H9 (cell line): ENCODE measurements around the gene NEK6. TPM values are rescaled to one million over a fixed set of nuclear protein-coding genes. Genes with fewer than 3 reads are reported as not detected.

Experiments
- DNase-seq: peaks from one replicate; pipeline ENCODE4 v3.0.0-alpha.2; 2017
- H2AFZ ChIP-seq: one replicate; pipeline ENCODE4 v1.6.1; 2013; ENCODE audit warnings: mild to moderate bottlenecking, low read length, control low read depth, moderate library complexity
- H2AK5ac ChIP-seq: 2 replicates; pipeline ENCODE4 v1.6.1; 2013; ENCODE audit warnings: low read length, control low read depth, mixed read lengths; ENCODE audit not compliant: insufficient read length
- H2BK120ac ChIP-seq: one replicate; pipeline ENCODE4 v1.6.1; 2013; ENCODE audit warnings: low read depth, mild to moderate bottlenecking, low read length, control low read depth, inconsistent platforms; ENCODE audit not compliant: poor library complexity, severe bottlenecking
- H2BK12ac ChIP-seq: 2 replicates; pipeline ENCODE4 v1.6.1; 2013; ENCODE audit warnings: low read length, control low read depth, mixed read lengths, low read depth; ENCODE audit not compliant: insufficient read length
- H2BK15ac ChIP-seq: 2 replicates; pipeline ENCODE4 v1.6.1; 2013; ENCODE audit warnings: low read depth, low read length, control low read depth
- H2BK20ac ChIP-seq: one replicate; pipeline ENCODE4 v1.6.1; 2013; ENCODE audit warnings: low read depth, mild to moderate bottlenecking, low read length, control low read depth, inconsistent platforms; ENCODE audit not compliant: poor library complexity, severe bottlenecking
- H2BK5ac ChIP-seq: 2 replicates; pipeline ENCODE4 v1.6.1; 2013; ENCODE audit warnings: low read length, control low read depth, mixed read lengths; ENCODE audit not compliant: insufficient read length
- H3K14ac ChIP-seq: 2 replicates; pipeline ENCODE4 v1.6.1; 2013; ENCODE audit warnings: low read length, control low read depth; ENCODE audit not compliant: insufficient read depth
- H3K18ac ChIP-seq: 2 replicates; pipeline ENCODE4 v1.6.1; 2013; ENCODE audit warnings: low read depth, mild to moderate bottlenecking, mixed read lengths, low read length, control low read depth; ENCODE audit not compliant: insufficient read length
- H3K23ac ChIP-seq: 2 replicates; pipeline ENCODE4 v1.6.1; 2013; ENCODE audit warnings: low read length, control low read depth, mixed read lengths, low read depth; ENCODE audit not compliant: insufficient read length
- H3K23me2 ChIP-seq: 2 replicates; pipeline ENCODE4 v1.6.1; 2013; ENCODE audit warnings: low read depth, mild to moderate bottlenecking, mixed read lengths, low read length, control low read depth; ENCODE audit not compliant: insufficient read length, poor library complexity, severe bottlenecking
- H3K27ac ChIP-seq: 2 replicates; pipeline ENCODE4 v1.5.1; 2013; ENCODE audit warnings: low read length, control low read depth, mixed read lengths, low read depth; ENCODE audit not compliant: insufficient read length
- H3K27me3 ChIP-seq: 2 replicates; pipeline ENCODE4 v1.6.1; 2013; ENCODE audit warnings: low read length, control low read depth, inconsistent platforms; ENCODE audit not compliant: insufficient read depth
- H3K4ac ChIP-seq: 2 replicates; pipeline ENCODE4 v1.6.1; 2013; ENCODE audit warnings: low read depth, mild to moderate bottlenecking, control low read depth, inconsistent platforms, low read length, moderate library complexity
- H3K4me1 ChIP-seq: 2 replicates; pipeline ENCODE4 v1.6.1; 2013; ENCODE audit warnings: low read length, control low read depth, inconsistent platforms; ENCODE audit not compliant: insufficient read depth
- H3K4me2 ChIP-seq: 2 replicates; pipeline ENCODE4 v1.6.1; 2013; ENCODE audit warnings: low read length, control low read depth, mixed read lengths; ENCODE audit not compliant: insufficient read length, insufficient read depth
- H3K56ac ChIP-seq: 2 replicates; pipeline ENCODE4 v1.6.1; 2013; ENCODE audit warnings: low read depth, mild to moderate bottlenecking, mixed read lengths, low read length, control low read depth; ENCODE audit not compliant: insufficient read length
- H3K79me1 ChIP-seq: 2 replicates; pipeline ENCODE4 v1.6.1; 2013; ENCODE audit warnings: low read depth, mild to moderate bottlenecking, moderate library complexity, low read length, control low read depth, inconsistent platforms; ENCODE audit not compliant: insufficient read depth, poor library complexity, severe bottlenecking
- H3K79me2 ChIP-seq: 2 replicates; pipeline ENCODE4 v1.6.1; 2013; ENCODE audit warnings: low read length, control low read depth, inconsistent platforms; ENCODE audit not compliant: insufficient read depth
- H3K9ac ChIP-seq: 2 replicates; pipeline ENCODE4 v1.6.1; 2013; ENCODE audit warnings: low read length, control low read depth, mixed read lengths; ENCODE audit not compliant: insufficient read length; ENCODE audit errors: extremely low read depth
- H3K9me3 ChIP-seq: one replicate; pipeline ENCODE4 v1.6.1; 2013; ENCODE audit warnings: low read depth, low read length, inconsistent platforms; ENCODE audit not compliant: control insufficient read depth
- H3T11ph ChIP-seq: one replicate; pipeline ENCODE4 v1.6.1; 2013; ENCODE audit warnings: mild to moderate bottlenecking, low read length, control low read depth, inconsistent platforms
- H4K20me1 ChIP-seq: one replicate; pipeline ENCODE4 v1.6.1; 2013; ENCODE audit not compliant: control insufficient read depth, insufficient read length, insufficient read depth
- H4K5ac ChIP-seq: 2 replicates; pipeline ENCODE4 v1.6.1; 2013; ENCODE audit warnings: low read depth, mild to moderate bottlenecking, mixed read lengths, low read length, control low read depth; ENCODE audit not compliant: insufficient read length
- H4K8ac ChIP-seq: replicated peaks from 2 replicates; pipeline ENCODE4 v1.6.1; 2013; ENCODE audit warnings: low read length, control low read depth, mixed read lengths, low read depth; ENCODE audit not compliant: insufficient read length
- H4K91ac ChIP-seq: 2 replicates; pipeline ENCODE4 v1.6.1; 2013; ENCODE audit warnings: low read depth, mild to moderate bottlenecking, moderate library complexity, mixed read lengths, low read length, control low read depth; ENCODE audit not compliant: insufficient read length
- H3K27ac Mint-ChIP-seq, 3 experiments: 2 replicates in 2 of 3; 3 replicates in 1 of 3; pipeline ENCODE4 v1.8.0; 2020 to 2021; ENCODE audit warnings: mixed read lengths in 3 of 3, mild to moderate bottlenecking in 1 of 3, moderate library complexity in 1 of 3
- H3K27me3 Mint-ChIP-seq: 2 replicates; pipeline ENCODE4 v1.8.0; 2021; ENCODE audit warnings: low read depth, mild to moderate bottlenecking, moderate library complexity, mixed read lengths
- H3K36me3 Mint-ChIP-seq, 3 experiments: 2 replicates in 2 of 3; 3 replicates in 1 of 3; pipeline ENCODE4 v1.8.0; 2020 to 2021; ENCODE audit warnings: low read depth in 3 of 3, mixed read lengths in 3 of 3; ENCODE audit not compliant: insufficient read depth in 1 of 3
- H3K4me1 Mint-ChIP-seq, 2 experiments: 2 replicates each; pipeline ENCODE4 v1.8.0; 2020; ENCODE audit warnings: mixed read lengths in 2 of 2
- H3K4me3 Mint-ChIP-seq, 2 experiments: 2 replicates in 1 of 2; 3 replicates in 1 of 2; pipeline ENCODE4 v1.8.0; 2020 to 2021; ENCODE audit warnings: mild to moderate bottlenecking in 2 of 2, mixed read lengths in 2 of 2, moderate library complexity in 1 of 2
- H3K9me3 Mint-ChIP-seq, 2 experiments: 2 replicates in 1 of 2; 3 replicates in 1 of 2; pipeline ENCODE4 v1.8.0; 2020; ENCODE audit warnings: mild to moderate bottlenecking in 2 of 2, mixed read lengths in 2 of 2, moderate library complexity in 1 of 2
- CTCF ChIP-seq: fragments of 200-600 bp; sonication (generic); conservative IDR thresholded peaks from 3 replicates; pipeline ENCODE4 v1.8.0; 2021; ENCODE audit warnings: antibody characterized with exemption, mild to moderate bottlenecking
- WGBS: extraction: QIAGEN DNeasy Blood & Tissue Kit; methylation state at CpG from one replicate; pipeline ENCODE4 v1.1.7; 2013; ENCODE audit warnings: missing lambda C conversion rate, low lambda C conversion rate, mixed read lengths; ENCODE audit not compliant: insufficient read length; ENCODE audit errors: extremely low coverage; 5-methylcytosine and 5-hydroxymethylcytosine counted together
- total RNA-seq: library from RNA; stranded (reverse); gene quantifications from 2 replicates; pipeline ENCODE4 v1.2.1, GENCODE V29; 2021

Gene NEK6
- total RNA-seq, 1 experiment from 2014 or later = 14.3 TPM

DNA sequence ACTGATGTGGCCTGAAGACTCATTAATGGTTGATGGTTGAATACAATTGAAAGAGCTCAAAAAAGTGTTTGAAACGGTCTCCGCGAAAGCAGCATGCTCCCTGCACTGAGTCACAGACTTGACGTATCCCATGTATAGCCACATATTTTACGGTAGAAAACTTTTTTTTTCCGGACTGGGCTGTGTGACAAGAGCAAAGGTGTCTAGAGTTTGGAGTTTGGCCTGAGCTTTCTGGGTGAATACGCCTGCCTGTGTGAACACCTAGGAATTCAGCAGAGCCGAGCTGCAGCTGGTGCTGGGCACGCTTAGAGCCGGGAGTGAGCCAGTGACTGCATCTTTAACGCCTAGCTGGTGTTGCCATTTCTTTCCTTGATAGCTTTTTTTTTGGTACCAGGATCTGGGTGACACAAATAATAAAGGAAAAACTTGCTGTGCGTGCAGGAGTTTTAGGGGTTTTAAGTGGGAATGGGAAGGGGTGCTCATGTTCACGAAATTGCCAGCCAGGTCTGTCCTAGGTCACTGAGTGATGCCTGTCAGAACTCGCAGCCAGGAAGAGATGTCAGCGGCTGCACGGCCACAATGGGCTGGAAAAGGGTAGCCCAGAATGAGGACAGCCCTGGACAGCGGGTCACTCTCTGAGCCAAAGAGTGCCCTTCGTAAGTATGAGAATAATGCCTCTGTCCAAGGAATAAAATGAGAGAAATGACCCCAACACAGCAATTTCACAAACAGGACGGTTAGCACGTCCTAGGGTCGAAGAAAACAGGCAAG lies 105.8 kb downstream of the NEK6 start:
- Mint-ChIP-seq H3K9me3 (no peaks in the 10 kb centered on the region), H3K27ac (peak overlapping the region in 2 of 3 experiments; percentile 6 to 83; a peak in 2 of 7 replicates), H3K36me3 (peaks cover 0 to 4% (median 2%) of the 10 kb centered on the region in 3 experiments; a peak in 2 of 7 replicates), H3K27me3 (no peaks in the 10 kb centered on the region), H3K4me1 (peaks cover 4 to 12% of the 10 kb centered on the region in 2 experiments; a peak in 3 of 4 replicates), H3K4me3 (no peak overlapping the region)
- no peaks in the 10 kb centered on the region for H3K9me3 ChIP-seq
- H4K91ac ChIP-seq = no peak overlapping the region
- H3T11ph ChIP-seq = no peak overlapping the region
- H3K9ac ChIP-seq = no peak overlapping the region
- no peak overlapping the region for H3K18ac ChIP-seq
- H2AK5ac ChIP-seq = no peak overlapping the region
- H3K23me2 ChIP-seq = no peaks in the 10 kb centered on the region
- no peak for TF ChIP-seq CTCF
- H3K4ac ChIP-seq = no peak overlapping the region
- H2BK15ac ChIP-seq = no peak overlapping the region
- H2BK12ac ChIP-seq = no peak overlapping the region
- no CpG with 5 or more reads among the region's 21 CpGs for WGBS
- no peak overlapping the region for H2BK120ac ChIP-seq
- H2BK20ac ChIP-seq = no peak overlapping the region
- no peak overlapping the region for H2BK5ac ChIP-seq
- no peak overlapping the region for H4K8ac ChIP-seq
- H3K79me2 ChIP-seq = peaks cover 7% of the 10 kb centered on the region; the same call in 1 of the 2 replicates
- DNase-seq = no peak
- H3K27ac ChIP-seq = no peak overlapping the region
- 0 out of 2 replicates have a peak, but pooled peaks cover 3% of the 10 kb centered on the region for H3K4me1 ChIP-seq
- H3K27me3 ChIP-seq = no peaks in the 10 kb centered on the region
- no peak overlapping the region for H2AFZ ChIP-seq
- H4K20me1 ChIP-seq = no peaks in the 10 kb centered on the region
- no peak overlapping the region for H3K14ac ChIP-seq
- H4K5ac ChIP-seq = no peak overlapping the region
- H3K79me1 ChIP-seq = peaks cover 11% of the 10 kb centered on the region
- H3K56ac ChIP-seq = no peak overlapping the region
- no peak overlapping the region for H3K4me2 ChIP-seq
- H3K23ac ChIP-seq = no peak overlapping the region
